Measurements from ENCODE around the gene POLR1B.
"Not testable (repeated sequence)": the region's sequence is repeated elsewhere in the genome, so short reads cannot be mapped to it uniquely, and the experiment has no call there.

Gene POLR1B, protein sequence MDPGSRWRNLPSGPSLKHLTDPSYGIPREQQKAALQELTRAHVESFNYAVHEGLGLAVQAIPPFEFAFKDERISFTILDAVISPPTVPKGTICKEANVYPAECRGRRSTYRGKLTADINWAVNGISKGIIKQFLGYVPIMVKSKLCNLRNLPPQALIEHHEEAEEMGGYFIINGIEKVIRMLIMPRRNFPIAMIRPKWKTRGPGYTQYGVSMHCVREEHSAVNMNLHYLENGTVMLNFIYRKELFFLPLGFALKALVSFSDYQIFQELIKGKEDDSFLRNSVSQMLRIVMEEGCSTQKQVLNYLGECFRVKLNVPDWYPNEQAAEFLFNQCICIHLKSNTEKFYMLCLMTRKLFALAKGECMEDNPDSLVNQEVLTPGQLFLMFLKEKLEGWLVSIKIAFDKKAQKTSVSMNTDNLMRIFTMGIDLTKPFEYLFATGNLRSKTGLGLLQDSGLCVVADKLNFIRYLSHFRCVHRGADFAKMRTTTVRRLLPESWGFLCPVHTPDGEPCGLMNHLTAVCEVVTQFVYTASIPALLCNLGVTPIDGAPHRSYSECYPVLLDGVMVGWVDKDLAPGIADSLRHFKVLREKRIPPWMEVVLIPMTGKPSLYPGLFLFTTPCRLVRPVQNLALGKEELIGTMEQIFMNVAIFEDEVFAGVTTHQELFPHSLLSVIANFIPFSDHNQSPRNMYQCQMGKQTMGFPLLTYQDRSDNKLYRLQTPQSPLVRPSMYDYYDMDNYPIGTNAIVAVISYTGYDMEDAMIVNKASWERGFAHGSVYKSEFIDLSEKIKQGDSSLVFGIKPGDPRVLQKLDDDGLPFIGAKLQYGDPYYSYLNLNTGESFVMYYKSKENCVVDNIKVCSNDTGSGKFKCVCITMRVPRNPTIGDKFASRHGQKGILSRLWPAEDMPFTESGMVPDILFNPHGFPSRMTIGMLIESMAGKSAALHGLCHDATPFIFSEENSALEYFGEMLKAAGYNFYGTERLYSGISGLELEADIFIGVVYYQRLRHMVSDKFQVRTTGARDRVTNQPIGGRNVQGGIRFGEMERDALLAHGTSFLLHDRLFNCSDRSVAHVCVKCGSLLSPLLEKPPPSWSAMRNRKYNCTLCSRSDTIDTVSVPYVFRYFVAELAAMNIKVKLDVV

DNA sequence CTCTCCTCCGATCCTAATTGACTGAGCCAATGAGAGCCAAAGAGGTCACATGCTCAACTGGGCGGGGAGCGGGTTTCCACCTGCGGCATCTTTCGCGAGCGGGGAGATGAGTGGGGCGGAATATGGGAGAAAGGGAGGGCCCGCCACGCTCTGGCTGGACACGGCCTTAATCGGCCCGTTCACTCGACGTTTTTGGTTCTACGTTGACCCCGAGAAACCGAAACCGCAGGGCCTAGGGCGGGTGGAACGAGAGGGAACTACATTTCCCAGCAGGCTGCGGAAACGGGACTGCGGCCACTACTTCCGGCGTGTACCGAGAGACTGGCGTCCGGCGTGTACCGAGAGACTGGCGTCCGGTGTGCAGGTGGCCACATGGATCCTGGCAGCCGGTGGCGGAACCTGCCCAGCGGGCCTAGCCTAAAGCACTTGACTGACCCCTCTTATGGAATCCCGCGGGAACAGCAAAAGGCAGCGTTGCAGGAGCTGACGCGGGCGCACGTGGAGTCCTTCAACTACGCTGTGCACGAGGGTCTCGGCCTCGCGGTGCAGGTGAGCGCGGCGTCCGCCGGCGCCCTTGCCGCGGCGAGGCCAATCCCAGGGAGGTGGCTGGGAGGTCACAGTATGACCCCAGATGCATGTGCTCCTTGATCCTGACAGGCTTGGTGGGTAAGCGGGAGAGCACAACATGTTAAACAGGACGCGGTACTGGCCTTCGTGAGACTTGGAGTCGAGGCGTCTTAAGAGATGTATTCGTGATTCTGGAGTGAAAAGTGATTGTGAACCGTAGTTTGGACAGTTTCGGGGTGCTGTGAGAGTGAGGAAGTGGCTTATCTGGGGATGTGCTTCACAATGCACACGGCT is at the start of gene POLR1B:
TSS of gene POLR1B (plus strand) at position 343 of the 861 bp plus-strand sequence. CDS start at position 373, 30 bp downstream.
- peak; percentile 79 for DNase-seq

DNA sequence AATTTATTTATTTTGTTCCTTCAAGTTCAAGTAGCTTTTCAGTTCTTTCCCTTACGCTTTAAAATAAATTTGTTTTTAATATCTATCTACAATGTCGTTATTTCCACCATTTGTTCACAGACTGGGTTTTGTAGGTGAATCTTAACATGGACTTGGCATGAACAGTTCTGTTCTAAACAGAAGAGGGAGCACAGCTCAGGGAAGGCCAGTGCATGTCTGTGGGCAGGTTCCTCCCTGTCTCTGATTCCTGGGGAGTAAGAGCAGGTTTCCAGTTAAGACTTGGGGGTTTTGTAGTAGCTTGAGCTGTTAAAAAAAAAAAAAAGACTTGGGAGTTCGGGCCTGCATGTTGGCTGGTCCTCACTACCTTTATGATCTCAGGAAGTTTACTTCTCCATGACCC is 49.2 kb upstream of the POLR1B start:
- DNase-seq = no peak

DNA sequence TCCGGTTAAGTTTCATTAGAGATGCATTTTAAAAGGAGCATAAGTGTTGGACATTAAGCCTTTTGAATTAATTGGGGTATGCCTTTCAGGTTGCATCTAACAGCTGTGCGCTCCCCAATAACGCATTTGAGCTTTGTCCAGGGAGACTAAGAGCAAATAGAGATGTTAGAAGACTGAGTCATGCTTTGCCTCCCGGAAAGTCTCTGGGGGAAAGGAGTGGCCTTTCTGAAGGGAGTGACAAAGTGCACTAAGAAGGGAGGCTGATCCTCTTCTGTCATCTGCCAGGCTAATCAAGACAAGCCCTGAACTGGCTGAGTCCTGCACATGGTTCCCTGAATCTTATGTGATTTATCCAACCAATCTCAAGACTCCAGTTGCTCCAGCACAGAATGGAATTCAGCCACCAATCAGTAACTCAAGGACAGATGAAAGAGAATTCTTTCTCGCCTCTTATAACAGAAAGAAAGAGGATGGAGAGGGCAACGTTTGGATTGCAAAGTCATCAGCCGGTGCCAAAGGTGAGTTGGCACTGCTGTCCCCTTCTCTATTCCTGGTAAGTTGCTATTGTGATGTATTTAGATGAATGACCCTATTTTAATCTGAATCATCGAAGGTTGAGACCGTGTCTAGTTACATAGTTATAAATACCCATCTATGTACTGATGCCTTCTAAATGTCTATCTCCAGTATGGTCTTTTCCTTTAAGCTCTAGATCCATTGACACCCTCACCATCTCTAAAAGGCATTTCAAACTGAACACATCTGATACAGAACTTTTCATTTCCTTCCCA is 48.2 kb upstream of the POLR1B start:
- no peak for DNase-seq

DNA sequence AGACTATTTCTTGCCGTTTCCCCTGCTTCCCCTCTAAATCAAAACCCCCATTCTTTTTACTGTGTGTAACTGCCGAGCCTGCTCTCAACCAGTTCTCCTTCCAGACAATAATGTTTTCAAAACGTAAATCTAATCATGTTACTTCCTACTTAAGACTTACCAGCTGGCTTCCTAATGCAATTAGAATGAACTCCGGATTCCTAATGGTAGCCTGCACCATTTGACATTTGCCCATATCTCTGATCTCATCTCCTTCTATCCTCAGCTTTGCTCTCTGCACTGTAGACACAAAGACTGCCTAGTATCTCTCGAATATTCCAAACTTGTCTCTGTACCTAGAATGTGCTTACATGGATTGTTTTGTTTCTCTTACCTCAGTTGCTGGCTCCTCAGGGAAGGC is 47.4 kb upstream of the POLR1B start:
- DNase-seq = no peak

DNA sequence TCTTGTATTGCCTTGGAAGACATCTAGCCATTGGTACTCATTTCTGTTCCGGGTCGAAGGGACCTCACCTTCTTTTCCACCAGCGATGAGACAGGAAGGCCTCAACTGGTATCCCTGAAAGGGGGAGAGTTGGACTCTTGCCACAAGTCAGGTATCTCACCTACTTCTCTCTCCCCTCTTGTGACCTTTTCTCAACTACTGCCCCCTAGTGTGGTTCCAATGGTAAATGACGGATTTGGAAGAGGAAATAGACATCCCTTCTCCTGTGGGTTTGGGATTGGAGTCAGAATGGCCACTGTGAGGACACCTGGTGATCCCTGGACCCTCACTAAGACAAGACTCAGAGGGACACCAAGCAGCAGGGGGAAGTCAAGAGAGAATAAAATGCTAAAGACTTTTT is 46.4 kb upstream of the POLR1B start:
- DNase-seq = not testable (repeated sequence)

DNA sequence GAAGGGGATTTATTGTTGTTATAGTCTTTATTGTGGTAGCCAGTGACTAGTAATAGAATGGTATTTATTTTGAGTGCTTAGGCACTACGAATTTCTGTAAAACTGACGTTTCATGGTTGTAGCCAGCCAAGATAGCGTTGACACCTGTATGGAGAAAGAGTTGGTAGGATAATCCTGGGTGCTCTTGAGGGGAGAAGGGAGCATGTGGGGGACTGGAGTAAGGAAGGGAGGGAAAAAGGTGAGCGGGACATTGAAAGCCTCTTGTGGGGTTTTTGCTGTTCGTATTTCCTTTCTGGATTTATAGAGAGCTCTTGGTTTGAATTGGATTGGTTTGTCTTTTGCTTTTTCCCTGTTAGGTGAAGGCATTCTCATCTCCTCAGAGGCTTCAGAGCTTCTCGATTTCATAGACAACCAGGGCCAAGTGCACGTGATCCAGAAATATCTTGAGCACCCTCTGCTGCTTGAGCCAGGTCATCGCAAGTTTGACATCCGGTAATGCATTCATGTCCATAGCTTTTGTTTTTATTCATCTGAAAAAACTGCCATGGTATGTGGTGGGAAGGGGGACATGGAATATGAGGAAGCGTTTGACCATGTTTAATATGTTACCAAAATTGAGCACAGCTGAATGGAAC is 41.3 kb upstream of the POLR1B start:
- not testable (repeated sequence) for DNase-seq

DNA sequence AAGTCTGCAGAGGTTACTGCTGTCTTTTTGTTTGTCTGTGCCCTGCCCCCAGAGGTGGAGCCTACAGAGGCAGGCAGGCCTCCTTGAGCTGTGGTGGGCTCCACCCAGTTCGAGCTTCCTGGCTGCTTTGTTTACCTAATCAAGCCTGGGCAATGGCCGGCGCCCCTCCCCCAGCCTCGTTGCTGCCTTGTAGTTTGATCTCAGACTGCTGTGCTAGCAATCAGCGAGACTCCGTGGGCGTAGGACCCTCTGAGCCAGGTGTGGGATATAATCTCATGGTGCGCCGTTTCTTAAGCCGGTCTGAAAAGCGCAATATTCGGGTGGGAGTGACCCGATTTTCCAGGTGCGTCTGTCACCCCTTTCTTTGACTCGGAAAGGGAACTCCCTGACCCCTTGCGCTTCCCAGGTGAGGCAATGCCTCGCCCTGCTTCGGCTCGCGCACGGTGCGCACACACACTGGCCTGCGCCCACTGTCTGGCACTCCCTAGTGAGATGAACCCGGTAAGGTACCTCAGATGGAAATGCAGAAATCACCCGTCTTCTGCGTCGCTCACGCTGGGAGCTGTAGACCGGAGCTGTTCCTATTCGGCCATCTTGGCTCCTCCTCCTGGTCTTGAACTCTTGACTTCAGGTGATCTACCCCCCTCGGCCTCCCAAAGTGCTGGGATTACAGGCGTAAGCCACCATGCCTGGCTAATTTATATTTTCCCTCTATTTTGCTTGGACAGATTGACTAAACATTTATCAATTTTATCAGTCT is 32.8 kb upstream of the POLR1B start:
- DNase-seq = not testable (repeated sequence)

DNA sequence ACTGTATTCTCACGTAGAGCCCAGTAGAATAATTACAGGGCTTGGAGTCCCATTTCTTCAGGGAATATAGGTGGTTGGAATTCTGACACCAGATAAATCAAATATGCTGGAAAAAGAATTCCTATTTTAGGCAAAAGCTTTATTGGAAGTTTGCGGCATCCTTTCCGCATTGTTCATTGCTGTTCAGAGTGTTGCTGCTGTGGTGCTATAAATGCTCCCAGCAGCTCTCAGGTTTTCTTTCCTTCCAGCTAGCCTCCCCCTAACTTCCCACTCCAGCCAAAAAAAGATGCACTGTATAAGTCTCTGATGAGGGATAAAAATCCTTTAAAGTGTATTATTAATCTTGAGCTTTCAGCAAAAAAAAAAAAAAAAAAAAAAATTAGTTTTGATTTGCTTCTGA is 25.5 kb upstream of the POLR1B start:
- DNase-seq = no peak

DNA sequence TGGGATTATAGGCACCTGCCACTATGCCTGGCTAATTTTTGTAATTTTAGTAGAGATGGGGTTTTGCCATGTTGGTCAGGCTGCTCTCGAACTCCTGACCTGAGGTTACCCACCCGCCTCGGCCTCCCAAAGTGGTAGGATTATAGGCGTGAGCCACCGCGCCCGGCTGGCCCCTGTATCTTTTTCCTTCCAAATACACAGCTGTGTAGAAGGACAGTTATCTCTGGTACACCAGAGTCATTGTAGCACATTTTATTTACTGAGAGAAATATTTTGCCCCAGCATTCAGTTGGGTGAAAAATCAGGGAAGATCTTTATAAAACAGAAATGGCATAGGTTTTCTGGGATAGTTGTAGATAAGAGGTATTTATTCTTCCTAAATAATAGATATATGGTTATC is 23.5 kb upstream of the POLR1B start:
- DNase-seq = no peak

DNA sequence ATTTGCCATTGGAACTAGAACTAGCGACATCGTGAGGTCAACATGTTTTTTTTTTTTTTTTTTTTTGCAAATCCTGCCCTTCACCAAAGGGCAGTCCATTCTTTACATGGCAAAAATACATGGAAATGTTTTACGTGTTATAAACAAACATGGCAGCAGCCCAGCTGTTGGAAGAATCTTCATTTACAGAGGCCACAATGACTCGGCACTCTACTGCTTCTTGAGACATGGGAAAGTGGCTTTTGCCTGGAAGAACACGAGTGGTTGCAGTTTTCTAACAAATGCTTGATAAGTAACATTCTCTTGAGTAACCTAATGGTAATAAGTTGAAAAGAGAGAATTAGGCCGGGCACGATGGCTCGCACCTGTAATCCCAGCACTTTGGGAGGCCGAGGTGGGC is 22.8 kb upstream of the POLR1B start:
- no peak for DNase-seq

DNA sequence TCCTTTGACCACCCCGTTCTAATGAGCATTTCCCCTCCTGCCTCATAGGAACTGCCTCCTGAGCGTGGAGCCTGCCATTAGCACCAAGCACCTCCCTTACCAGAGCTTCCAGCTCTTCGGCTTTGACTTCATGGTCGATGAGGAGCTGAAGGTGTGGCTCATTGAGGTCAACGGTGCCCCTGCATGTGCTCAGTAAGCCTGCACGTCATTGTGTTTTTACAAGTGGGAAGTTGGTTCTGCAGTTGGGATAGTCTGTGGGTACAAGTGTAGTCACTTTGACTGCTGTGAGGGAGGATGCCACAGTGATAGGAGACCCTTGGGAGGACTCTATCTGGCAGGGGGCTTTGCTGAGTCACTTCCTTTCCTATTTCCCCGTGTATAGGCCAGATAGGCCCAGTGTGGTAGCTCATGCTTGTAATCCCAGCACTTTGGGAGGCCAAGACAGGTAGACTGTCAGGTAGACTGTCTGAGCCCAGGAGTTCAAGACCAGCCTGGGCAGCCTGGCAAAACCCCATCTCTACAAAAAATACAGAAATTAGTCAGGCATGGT is 22.0 kb upstream of the POLR1B start:
- DNase-seq = no peak

DNA sequence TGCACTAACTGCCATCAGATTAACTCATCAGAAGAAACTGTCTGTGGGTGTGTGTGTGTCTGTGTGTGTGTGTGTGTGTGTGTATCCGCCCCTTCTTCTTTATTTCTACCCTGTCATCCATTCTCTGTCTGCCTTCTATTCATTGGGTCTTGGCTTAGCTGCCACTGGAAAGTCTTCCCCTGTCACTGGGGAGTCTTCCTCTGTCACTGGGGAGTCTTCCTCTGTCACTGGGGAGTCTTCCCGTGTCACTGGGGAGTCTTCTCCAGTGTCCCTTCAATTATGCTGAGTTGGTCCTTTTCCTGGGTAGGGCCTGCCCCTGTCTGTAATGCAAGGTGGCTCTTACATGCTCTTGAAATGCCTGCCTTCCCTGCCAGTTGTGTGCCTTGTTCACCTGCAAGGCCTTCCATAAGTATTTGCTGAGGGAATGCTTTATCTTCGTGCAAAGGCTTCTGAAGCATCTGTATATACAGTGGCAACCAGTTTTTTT is 18.9 kb upstream of the POLR1B start:
- no peak for DNase-seq

DNA sequence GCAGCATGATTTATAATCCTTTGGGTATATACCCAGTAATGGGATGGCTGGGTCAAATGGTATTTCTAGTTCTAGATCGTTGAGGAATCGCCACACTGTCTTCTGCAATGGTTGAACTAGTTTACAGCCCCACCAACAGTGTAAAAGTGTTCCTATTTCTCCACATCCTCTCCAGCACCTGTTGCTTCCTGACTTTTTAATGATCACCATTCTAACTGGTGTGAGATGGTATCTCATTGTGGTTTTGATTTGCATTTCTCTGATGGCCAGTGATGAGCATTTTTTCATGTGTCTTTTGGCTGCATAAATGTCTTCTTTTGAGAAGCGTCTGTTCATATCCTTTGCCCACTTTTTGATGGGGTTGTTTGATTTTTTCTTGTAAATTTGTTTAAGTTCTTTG is 18.0 kb upstream of the POLR1B start:
- DNase-seq = not testable (repeated sequence)

DNA sequence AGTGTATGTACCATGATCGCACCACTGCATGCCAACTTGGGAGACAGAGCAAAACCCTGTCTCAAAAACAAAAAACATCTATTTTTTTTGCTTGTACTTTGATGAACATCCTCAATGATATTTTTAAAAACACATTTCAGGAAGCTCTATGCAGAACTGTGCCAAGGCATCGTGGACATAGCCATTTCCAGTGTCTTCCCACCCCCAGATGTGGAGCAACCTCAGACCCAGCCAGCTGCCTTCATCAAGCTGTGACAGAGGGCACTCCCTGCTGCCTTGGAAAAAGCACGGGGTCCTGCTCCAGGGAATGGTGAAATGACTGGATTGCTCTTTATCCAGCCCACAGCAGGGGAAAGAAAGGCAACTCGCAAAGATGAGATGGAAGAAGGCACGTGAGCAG is 13.7 kb upstream of the POLR1B start:
- no peak for DNase-seq

DNA sequence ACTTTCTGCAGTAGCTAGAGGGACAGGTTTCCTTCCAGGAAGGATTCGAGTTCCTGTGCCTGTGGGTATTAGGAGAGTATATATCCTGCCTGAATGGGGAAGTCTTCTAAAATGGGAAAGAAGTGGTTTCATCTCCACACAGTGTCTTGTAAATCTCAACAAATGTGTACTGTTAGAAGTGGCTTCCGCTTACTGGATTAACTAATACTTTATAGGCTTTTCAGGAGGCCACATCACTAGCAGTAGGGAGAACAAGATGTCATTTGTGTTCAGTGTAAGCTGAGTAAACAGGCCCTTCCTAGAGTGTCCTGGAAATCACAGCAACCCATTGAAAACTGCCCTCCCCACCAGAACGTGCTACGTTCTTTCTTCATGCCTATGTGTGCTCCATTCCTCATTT is 12.5 kb upstream of the POLR1B start:
- no peak for DNase-seq

DNA sequence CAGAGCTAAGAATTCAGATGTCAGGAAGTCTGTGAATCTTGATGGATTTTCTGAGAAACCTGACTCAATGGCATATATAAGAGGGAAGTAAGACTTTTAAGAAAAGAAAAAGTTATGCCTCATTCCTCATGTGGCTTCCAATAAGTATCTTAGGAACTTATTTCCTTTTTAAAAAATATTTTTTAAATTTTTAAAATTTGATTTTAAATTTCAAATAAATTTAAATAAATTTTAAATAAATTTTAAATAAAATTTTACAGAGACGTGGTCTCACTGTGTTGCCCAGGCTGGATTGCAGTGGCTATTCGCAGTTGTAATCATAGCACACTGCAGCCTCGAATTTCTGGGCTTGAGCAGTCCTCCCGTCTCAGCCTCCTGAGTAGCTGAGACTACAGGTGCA is 11.5 kb upstream of the POLR1B start:
- DNase-seq = no peak

DNA sequence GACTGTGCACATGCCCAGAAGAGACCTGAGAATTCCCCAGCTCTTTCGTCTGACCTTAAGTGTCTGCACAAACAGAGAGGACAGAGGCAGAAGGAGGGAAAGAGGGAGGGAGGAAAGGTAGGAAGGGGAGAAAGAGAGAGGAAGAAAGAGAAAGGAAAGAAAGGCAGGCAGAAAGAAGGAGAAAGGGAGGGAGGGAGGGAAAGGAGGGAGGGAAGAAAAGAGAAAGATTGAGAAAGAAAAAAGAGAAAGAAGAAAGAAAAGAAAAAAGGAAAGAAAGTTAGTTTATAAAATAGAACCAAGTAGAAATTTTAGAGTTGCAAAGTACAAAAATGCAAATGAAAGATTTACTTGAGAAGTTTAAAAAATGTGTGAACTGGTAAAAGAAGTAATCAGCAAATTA is 7.4 kb upstream of the POLR1B start:
- no peak for DNase-seq

DNA sequence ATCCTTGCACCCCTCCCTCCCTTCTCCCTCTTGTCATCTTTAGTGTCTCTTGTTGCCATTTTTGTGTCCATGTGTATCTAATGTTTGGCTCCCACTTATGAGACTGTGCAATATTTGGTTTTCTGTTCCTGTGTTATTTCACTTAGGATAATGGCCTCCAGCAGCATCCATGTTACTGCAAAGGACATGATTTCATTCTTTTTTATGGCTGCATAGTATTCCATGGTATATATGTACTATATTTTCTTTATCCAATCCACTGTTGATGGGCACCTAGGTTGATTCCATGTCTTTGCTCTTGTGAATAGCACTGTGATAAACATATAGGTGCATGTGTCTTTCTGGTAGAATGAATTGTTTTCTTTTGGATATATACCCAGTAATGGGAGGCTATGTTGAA is 5.6 kb upstream of the POLR1B start:
- not testable (repeated sequence) for DNase-seq

DNA sequence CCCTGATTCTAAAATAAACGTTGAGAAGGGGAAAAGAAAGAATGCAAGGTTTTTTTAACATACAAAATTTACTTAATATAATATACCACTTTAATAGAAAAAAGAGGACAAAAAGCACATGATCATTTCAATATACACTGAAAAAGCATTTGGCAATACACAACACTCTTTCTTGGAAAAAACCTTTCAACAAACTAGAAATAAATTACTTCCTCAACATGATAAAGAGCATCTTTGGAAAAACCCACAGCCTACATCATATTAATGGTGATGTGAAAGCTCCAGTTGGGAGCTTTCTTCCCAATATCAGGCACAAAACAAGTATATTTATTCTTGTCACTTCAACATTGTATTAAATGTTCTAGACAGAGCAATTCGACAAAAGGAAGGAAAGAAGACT is 3.0 kb upstream of the POLR1B start:
- no peak for DNase-seq

DNA sequence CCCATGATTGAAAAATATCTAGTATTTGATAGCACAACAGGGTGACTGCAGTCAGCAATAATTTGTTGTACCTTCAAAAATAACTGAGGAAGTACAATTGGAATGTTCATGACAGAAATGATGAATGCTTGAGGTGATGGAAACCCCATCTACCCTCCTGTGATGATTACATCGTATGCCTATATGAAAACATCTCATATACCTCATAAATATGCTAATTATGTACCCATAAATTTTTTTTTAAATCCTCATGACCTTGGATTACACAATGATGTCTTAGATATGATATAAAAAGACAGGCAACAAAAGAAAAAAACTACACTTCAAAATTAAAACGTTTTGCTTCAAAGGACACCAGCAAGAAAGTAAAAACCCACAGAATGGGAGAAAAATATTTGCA is 1.4 kb upstream of the POLR1B start:
- DNase-seq = no peak

Data from activated CD4-positive, CD25-positive, alpha-beta regulatory T cell treated with anti-CD3 and anti-CD28 coated beads, Interleukin-2, amount 50 U/mL, for 72 hours (primary cell).